NCI-H2081 treated with DMSO at 0.1 percent for 48 hours (cell line): ENCODE measurements around the gene N4BP2.

Experiments used
- DNase-seq: peaks from one replicate; lab custom pipeline; 2025; lab: John Stamatoyannopoulos, UW

Gene N4BP2

GRCh38 chr4:40152637-40153036, 96.0 kb downstream of the N4BP2 start:
- DNase-seq = no peak

GRCh38 chr4:40157436-40157835, 100.8 kb downstream of the N4BP2 start:
- no peak for DNase-seq

GRCh38 chr4:40160258-40160657, 103.6 kb downstream of the N4BP2 start:
- DNase-seq = no peak

- no peak for DNase-seq
Measured at GRCh38 chr4:40164459-40164858, 107.8 kb downstream of the N4BP2 start.

- DNase-seq = no peak
Measured at GRCh38 chr4:40165916-40166315, 109.3 kb downstream of the N4BP2 start.

GRCh38 chr4:40168070-40168469, 111.4 kb downstream of the N4BP2 start:
- no peak for DNase-seq

- DNase-seq = no peak
Measured at GRCh38 chr4:40170588-40170987, 113.9 kb downstream of the N4BP2 start.

GRCh38 chr4:40173470-40173875, 116.8 kb downstream of the N4BP2 start:
- no peak for DNase-seq

GRCh38 chr4:40176602-40177001, 120.0 kb downstream of the N4BP2 start:
- DNase-seq = no peak

GRCh38 chr4:40177591-40177990, 120.9 kb downstream of the N4BP2 start:
- DNase-seq = no peak

- peak; percentile 48 for DNase-seq
Measured at GRCh38 chr4:40178672-40179071, 122.0 kb downstream of the N4BP2 start.

- DNase-seq = no peak
Measured at GRCh38 chr4:40179360-40179759, 122.7 kb downstream of the N4BP2 start.

- no peak for DNase-seq
Measured at GRCh38 chr4:40180356-40180755, 123.7 kb downstream of the N4BP2 start.

GRCh38 chr4:40182001-40182400, 125.4 kb downstream of the N4BP2 start:
- DNase-seq = no peak

GRCh38 chr4:40182954-40183353, 126.3 kb downstream of the N4BP2 start:
- no peak for DNase-seq

GRCh38 chr4:40183615-40184411, 127.2 kb downstream of the N4BP2 start:
- no peak for DNase-seq

- no peak for DNase-seq
Measured at GRCh38 chr4:40185830-40186664, 129.4 kb downstream of the N4BP2 start.

- no peak for DNase-seq
Measured at GRCh38 chr4:40186665-40187014, 130.0 kb downstream of the N4BP2 start.

- DNase-seq = no peak
Measured at GRCh38 chr4:40187386-40187906, 130.8 kb downstream of the N4BP2 start.

GRCh38 chr4:40190019-40190418, 133.4 kb downstream of the N4BP2 start:
- DNase-seq = no peak

GRCh38 chr4:40190465-40190864, 133.8 kb downstream of the N4BP2 start:
- DNase-seq = no peak

- DNase-seq = peak; percentile 80
Measured at GRCh38 chr4:40190880-40191815, 134.5 kb downstream of the N4BP2 start.
